ENCODE measurements around the gene MAGI1.

DNA sequence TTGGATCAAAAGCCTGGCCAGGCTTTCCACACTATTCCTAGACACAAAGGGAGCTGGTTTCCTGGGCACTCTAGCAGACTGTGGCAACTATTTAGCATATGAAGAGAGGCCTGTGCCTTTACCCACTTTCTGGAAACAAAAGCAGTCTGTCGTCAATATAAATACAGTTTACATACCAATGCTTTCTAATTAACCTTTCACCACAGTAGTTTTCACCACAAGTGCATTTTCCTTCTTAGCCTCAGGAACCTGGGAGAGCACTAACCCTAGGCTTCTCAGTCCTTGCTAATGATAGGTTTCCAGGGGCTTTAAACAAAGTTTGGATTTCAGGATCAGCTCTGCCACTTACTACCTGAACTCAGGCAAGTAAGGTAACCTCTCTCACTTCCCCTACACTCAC lies 499.1 kb downstream of the MAGI1 start:
- TF ChIP-seq POLR2AphosphoS5 (IDR thresholded peaks at IDR 0.05) (no peak), POLR2A (IDR thresholded peaks at IDR 0.05) (no peak)
- TF ChIP-seq, protein P1, sequence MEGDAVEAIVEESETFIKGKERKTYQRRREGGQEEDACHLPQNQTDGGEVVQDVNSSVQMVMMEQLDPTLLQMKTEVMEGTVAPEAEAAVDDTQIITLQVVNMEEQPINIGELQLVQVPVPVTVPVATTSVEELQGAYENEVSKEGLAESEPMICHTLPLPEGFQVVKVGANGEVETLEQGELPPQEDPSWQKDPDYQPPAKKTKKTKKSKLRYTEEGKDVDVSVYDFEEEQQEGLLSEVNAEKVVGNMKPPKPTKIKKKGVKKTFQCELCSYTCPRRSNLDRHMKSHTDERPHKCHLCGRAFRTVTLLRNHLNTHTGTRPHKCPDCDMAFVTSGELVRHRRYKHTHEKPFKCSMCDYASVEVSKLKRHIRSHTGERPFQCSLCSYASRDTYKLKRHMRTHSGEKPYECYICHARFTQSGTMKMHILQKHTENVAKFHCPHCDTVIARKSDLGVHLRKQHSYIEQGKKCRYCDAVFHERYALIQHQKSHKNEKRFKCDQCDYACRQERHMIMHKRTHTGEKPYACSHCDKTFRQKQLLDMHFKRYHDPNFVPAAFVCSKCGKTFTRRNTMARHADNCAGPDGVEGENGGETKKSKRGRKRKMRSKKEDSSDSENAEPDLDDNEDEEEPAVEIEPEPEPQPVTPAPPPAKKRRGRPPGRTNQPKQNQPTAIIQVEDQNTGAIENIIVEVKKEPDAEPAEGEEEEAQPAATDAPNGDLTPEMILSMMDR (IDR thresholded peaks at IDR 0.05), result no peak

All from prostate gland (tissue), 2 donors.